ENCODE results near the gene MZB1. TPM values are rescaled to one million over a fixed set of nuclear protein-coding genes. Genes with fewer than 3 reads are reported as not detected.
A peak's percentile ranks its signal among the peaks of the same experiment; 100 is the strongest.

MZB1 gene
- total RNA-seq, 4 donors from 2014 or later, result 2.1 to 2.4 TPM; not detected in 2

GRCh38 chr5:139419226-139420192 is 29.8 kb upstream of the MZB1 start:
- 78 to 81% methylated on average over 9 of the region's 9 CpGs for WGBS, 2 donors
- DNase-seq (ENCODE audit: low spot score in 2 of 2), result no peak
- Histone ChIP-seq H3K4me1 (peaks cover 0 to 38% (median 12%) of the 10 kb centered on the region in 4 donors), H3K9me3 (no peaks in the 10 kb centered on the region), H3K4me3 (no peak overlapping the region), H3K27me3 (no peaks in the 10 kb centered on the region), H3K36me3 (peaks cover 0 to 63% (median 0%) of the 10 kb centered on the region in 3 donors), H3K27ac (peak overlapping the region in 2 of 4 donors; percentile 33 to 46)
- TF ChIP-seq EP300 (IDR thresholded peaks at IDR 0.05), result no peak
- TF ChIP-seq POLR2A (IDR thresholded peaks at IDR 0.05), result no peak

DNA sequence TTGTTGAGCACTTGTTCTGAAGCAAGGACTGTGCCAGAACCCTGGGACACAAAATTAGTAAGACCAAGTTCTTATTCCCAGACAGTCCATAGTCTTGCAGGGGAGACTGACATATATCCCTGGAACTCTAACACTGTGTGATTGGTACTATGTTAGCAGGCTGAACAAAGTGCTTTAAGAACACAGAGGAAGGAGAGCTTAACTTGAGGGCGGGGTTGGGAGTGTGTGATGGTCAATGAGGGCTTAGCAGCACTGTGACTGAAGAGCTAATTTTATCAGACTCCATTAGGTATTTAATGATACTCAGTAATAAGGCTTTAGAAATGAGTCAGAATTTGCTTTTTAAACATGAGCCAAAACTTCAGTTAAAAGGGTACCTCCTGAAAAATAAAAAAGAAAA is 29.1 kb upstream of the MZB1 start:
- H3K27me3 ChIP-seq, result no peaks in the 10 kb centered on the region
- peaks cover 0 to 44% (median 12%) of the 10 kb centered on the region in 4 donors for H3K4me1 ChIP-seq
- peak overlapping the region in 2 of 4 donors; percentile 33 to 46 for H3K27ac ChIP-seq
- DNase-seq (ENCODE audit: low spot score in 2 of 2), result no peak
- H3K36me3 ChIP-seq, result peaks cover 0 to 56% (median 0%) of the 10 kb centered on the region in 3 donors
- no peaks in the 10 kb centered on the region for H3K9me3 ChIP-seq
- no peak overlapping the region for H3K4me3 ChIP-seq
- TF ChIP-seq EP300 (IDR thresholded peaks at IDR 0.05) (no peak), POLR2A (IDR thresholded peaks at IDR 0.05) (no peak), CTCF (IDR thresholded peaks at IDR 0.05) (no peak)
- 89 to 90% methylated on average over 1 of the region's 1 CpG for WGBS, 2 donors

- Histone ChIP-seq H3K4me1 (peaks cover 0 to 44% (median 12%) of the 10 kb centered on the region in 4 donors), H3K27ac (peak overlapping the region in 2 of 4 donors; percentile 46 to 83), H3K9me3 (no peaks in the 10 kb centered on the region), H3K4me3 (no peak overlapping the region), H3K27me3 (no peaks in the 10 kb centered on the region), H3K36me3 (peaks cover 0 to 61% (median 0%) of the 10 kb centered on the region in 3 donors)
- 58 to 64% methylated on average over 4 of the region's 4 CpGs for WGBS, 2 donors
- DNase-seq (ENCODE audit: low spot score in 2 of 2), result no peak
- TF ChIP-seq CTCF (IDR thresholded peaks at IDR 0.05) (no peak), EP300 (IDR thresholded peaks at IDR 0.05) (no peak), POLR2A (IDR thresholded peaks at IDR 0.05) (no peak)
Observed at GRCh38 chr5:139417214-139417613, 27.5 kb upstream of the MZB1 start.

DNA sequence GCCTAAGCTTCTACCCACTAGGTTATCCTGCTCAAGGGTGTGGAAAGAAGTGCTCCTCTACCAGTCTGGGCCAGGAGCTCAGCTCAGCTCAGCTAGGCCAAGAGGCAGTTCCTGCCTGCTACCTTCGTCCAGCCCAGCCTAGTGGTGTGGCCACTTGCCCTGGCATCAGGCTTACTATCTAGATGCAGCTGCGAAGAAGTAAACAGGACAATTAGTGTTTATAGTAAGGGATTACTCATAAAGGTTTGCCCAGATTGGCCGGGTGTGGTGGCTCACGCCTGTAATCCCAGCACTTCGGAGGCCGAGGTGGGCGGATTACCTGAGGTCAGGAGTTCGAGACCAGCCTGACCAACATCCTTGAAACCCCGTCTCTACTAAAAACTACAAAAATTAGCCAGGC is 26.9 kb upstream of the MZB1 start:
- Histone ChIP-seq H3K9me3 (no peaks in the 10 kb centered on the region), H3K4me3 (no peak overlapping the region), H3K4me1 (peaks cover 0 to 44% (median 12%) of the 10 kb centered on the region in 4 donors), H3K27ac (peak overlapping the region in 2 of 4 donors; percentile 81 to 83), H3K27me3 (no peaks in the 10 kb centered on the region), H3K36me3 (peaks cover 0 to 64% (median 0%) of the 10 kb centered on the region in 3 donors)
- no peak for TF ChIP-seq EP300 (IDR thresholded peaks at IDR 0.05)
- TF ChIP-seq POLR2A (IDR thresholded peaks at IDR 0.05), result no peak
- no peak for TF ChIP-seq CTCF (IDR thresholded peaks at IDR 0.05)
- DNase-seq (ENCODE audit: low spot score in 2 of 2), result no peak
- WGBS, 2 donors, result 74 to 82% methylated on average over 9 of the region's 9 CpGs

DNA sequence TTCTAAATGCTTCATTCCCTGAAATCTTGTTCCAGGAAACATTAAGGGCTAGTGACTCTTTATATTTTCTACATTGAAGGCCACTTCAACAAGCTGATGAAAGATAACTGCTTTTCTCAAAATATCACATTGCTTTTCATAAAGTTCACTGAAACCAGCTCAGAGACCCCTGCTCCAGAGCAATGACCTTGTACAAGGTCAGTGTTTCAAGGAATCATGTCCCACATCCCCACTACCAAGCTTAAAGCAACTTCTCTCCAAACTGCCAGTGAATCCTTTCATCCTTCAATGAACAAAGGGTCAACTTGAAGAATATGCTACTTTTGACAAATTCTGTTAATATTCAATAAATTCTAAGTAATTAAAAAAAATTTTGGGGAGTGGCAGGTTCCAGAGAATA is 26.2 kb upstream of the MZB1 start:
- H3K36me3 ChIP-seq, result peaks cover 0 to 60% (median 0%) of the 10 kb centered on the region in 3 donors
- TF ChIP-seq CTCF (IDR thresholded peaks at IDR 0.05) (no peak), POLR2A (IDR thresholded peaks at IDR 0.05) (no peak), EP300 (IDR thresholded peaks at IDR 0.05) (no peak)
- DNase-seq (ENCODE audit: low spot score in 2 of 2), result no peak
- peak overlapping the region in 3 of 4 donors; percentile 15 to 83 (median 81) for H3K27ac ChIP-seq
- peaks cover 0 to 44% (median 12%) of the 10 kb centered on the region in 4 donors for H3K4me1 ChIP-seq
- H3K27me3 ChIP-seq, result no peaks in the 10 kb centered on the region
- no peak overlapping the region for H3K4me3 ChIP-seq
- H3K9me3 ChIP-seq, result no peaks in the 10 kb centered on the region
